Measurements from ENCODE around the gene OTUB1.

Gene OTUB1

GRCh38 chr11:64007160-64007628 lies 21.0 kb downstream of the OTUB1 start:
- Mint-ChIP-seq H3K27ac (no peak overlapping the region), H3K27me3 (peaks cover 17% of the 10 kb centered on the region), H3K9me3 (peaks cover 12% of the 10 kb centered on the region), H3K36me3 (peaks cover 11% of the 10 kb centered on the region), H3K4me1 (peaks cover 11% of the 10 kb centered on the region), H3K4me3 (peak overlapping the region; percentile 88)
- DNase-seq (ENCODE audit: low spot score in 2 of 2) = no peak
- ATAC-seq (ENCODE audit: low read depth) = no peak

- peak overlapping the region; percentile 88 for H3K4me3 Mint-ChIP-seq
- peaks cover 17% of the 10 kb centered on the region for H3K27me3 Mint-ChIP-seq
- peaks cover 11% of the 10 kb centered on the region for H3K4me1 Mint-ChIP-seq
- peaks cover 11% of the 10 kb centered on the region for H3K36me3 Mint-ChIP-seq
- H3K27ac Mint-ChIP-seq = no peak overlapping the region
- DNase-seq (ENCODE audit: low spot score in 2 of 2) = no peak
- peaks cover 12% of the 10 kb centered on the region for H3K9me3 Mint-ChIP-seq
- ATAC-seq (ENCODE audit: low read depth) = peak; percentile 56
Observed at GRCh38 chr11:64007629-64008282, 21.5 kb downstream of the OTUB1 start.

GRCh38 chr11:64008283-64008913 lies 22.2 kb downstream of the OTUB1 start:
- H3K4me1 Mint-ChIP-seq = peaks cover 11% of the 10 kb centered on the region
- ATAC-seq (ENCODE audit: low read depth) (no peak), DNase-seq (ENCODE audit: low spot score in 2 of 2) (no peak)
- H3K4me3 Mint-ChIP-seq = peak overlapping the region; percentile 88
- peaks cover 12% of the 10 kb centered on the region for H3K9me3 Mint-ChIP-seq
- no peak overlapping the region for H3K27ac Mint-ChIP-seq
- H3K36me3 Mint-ChIP-seq = peaks cover 11% of the 10 kb centered on the region
- H3K27me3 Mint-ChIP-seq = peaks cover 17% of the 10 kb centered on the region

GRCh38 chr11:64008914-64009633 lies 22.8 kb downstream of the OTUB1 start:
- Mint-ChIP-seq H3K9me3 (peaks cover 12% of the 10 kb centered on the region), H3K27me3 (peaks cover 17% of the 10 kb centered on the region), H3K36me3 (peaks cover 11% of the 10 kb centered on the region), H3K4me3 (no peak overlapping the region), H3K27ac (no peak overlapping the region), H3K4me1 (peaks cover 11% of the 10 kb centered on the region)
- DNase-seq (ENCODE audit: low spot score in 2 of 2) (no peak), ATAC-seq (ENCODE audit: low read depth) (no peak)

- ATAC-seq (ENCODE audit: low read depth) = no peak
- Mint-ChIP-seq H3K4me3 (no peak overlapping the region), H3K9me3 (peaks cover 12% of the 10 kb centered on the region), H3K36me3 (peaks cover 11% of the 10 kb centered on the region), H3K27me3 (peaks cover 17% of the 10 kb centered on the region), H3K27ac (no peak overlapping the region), H3K4me1 (peaks cover 11% of the 10 kb centered on the region)
- DNase-seq (ENCODE audit: low spot score in 2 of 2) = no peak
Observed at GRCh38 chr11:64009710-64010109, 23.5 kb downstream of the OTUB1 start.

GRCh38 chr11:64010783-64011182 lies 24.5 kb downstream of the OTUB1 start:
- no peak for ATAC-seq (ENCODE audit: low read depth)
- Mint-ChIP-seq H3K4me1 (peaks cover 11% of the 10 kb centered on the region), H3K9me3 (peaks cover 12% of the 10 kb centered on the region), H3K4me3 (no peak overlapping the region), H3K36me3 (peaks cover 11% of the 10 kb centered on the region), H3K27ac (no peak overlapping the region), H3K27me3 (peaks cover 18% of the 10 kb centered on the region)
- DNase-seq (ENCODE audit: low spot score in 2 of 2) = no peak

GRCh38 chr11:64011371-64011770 lies 25.1 kb downstream of the OTUB1 start:
- Mint-ChIP-seq H3K4me1 (peaks cover 11% of the 10 kb centered on the region), H3K9me3 (peaks cover 12% of the 10 kb centered on the region), H3K36me3 (peaks cover 11% of the 10 kb centered on the region), H3K4me3 (no peak overlapping the region), H3K27ac (no peak overlapping the region), H3K27me3 (peaks cover 18% of the 10 kb centered on the region)
- DNase-seq (ENCODE audit: low spot score in 2 of 2) = no peak
- no peak for ATAC-seq (ENCODE audit: low read depth)

GRCh38 chr11:64013141-64013896 lies 27.1 kb downstream of the OTUB1 start:
- Mint-ChIP-seq H3K9me3 (peaks cover 12% of the 10 kb centered on the region), H3K27ac (no peak overlapping the region), H3K4me1 (no peaks in the 10 kb centered on the region), H3K4me3 (no peak overlapping the region), H3K36me3 (peaks cover 9% of the 10 kb centered on the region), H3K27me3 (peaks cover 8% of the 10 kb centered on the region)
- DNase-seq (ENCODE audit: low spot score in 2 of 2) (no peak), ATAC-seq (ENCODE audit: low read depth) (no peak)

- Mint-ChIP-seq H3K27ac (no peak overlapping the region), H3K4me3 (no peak overlapping the region), H3K9me3 (peaks cover 12% of the 10 kb centered on the region), H3K36me3 (peaks cover 9% of the 10 kb centered on the region), H3K4me1 (no peaks in the 10 kb centered on the region), H3K27me3 (peaks cover 8% of the 10 kb centered on the region)
- DNase-seq (ENCODE audit: low spot score in 2 of 2) (no peak), ATAC-seq (ENCODE audit: low read depth) (no peak)
Observed at GRCh38 chr11:64014356-64014755, 28.1 kb downstream of the OTUB1 start.

GRCh38 chr11:64015510-64015909 lies 29.3 kb downstream of the OTUB1 start:
- DNase-seq (ENCODE audit: low spot score in 2 of 2) (no peak), ATAC-seq (ENCODE audit: low read depth) (no peak)
- Mint-ChIP-seq H3K36me3 (peaks cover 4% of the 10 kb centered on the region), H3K9me3 (peaks cover 7% of the 10 kb centered on the region), H3K27ac (no peak overlapping the region), H3K27me3 (peaks cover 3% of the 10 kb centered on the region), H3K4me3 (no peak overlapping the region), H3K4me1 (no peaks in the 10 kb centered on the region)

GRCh38 chr11:64015935-64016845 lies 30.0 kb downstream of the OTUB1 start:
- DNase-seq (ENCODE audit: low spot score in 2 of 2) = no peak
- Mint-ChIP-seq H3K4me1 (no peaks in the 10 kb centered on the region), H3K9me3 (no peaks in the 10 kb centered on the region), H3K36me3 (no peaks in the 10 kb centered on the region), H3K27ac (no peak overlapping the region), H3K27me3 (peaks cover 2% of the 10 kb centered on the region), H3K4me3 (no peak overlapping the region)
- no peak for ATAC-seq (ENCODE audit: low read depth)

- ATAC-seq (ENCODE audit: low read depth) (no peak), DNase-seq (ENCODE audit: low spot score in 2 of 2) (no peak)
- H3K36me3 Mint-ChIP-seq = no peaks in the 10 kb centered on the region
- H3K27me3 Mint-ChIP-seq = peaks cover 2% of the 10 kb centered on the region
- no peaks in the 10 kb centered on the region for H3K4me1 Mint-ChIP-seq
- no peak overlapping the region for H3K27ac Mint-ChIP-seq
- no peak overlapping the region for H3K4me3 Mint-ChIP-seq
- H3K9me3 Mint-ChIP-seq = no peaks in the 10 kb centered on the region
Observed at GRCh38 chr11:64017945-64018224, 31.6 kb downstream of the OTUB1 start.

GRCh38 chr11:64018310-64018709 lies 32.1 kb downstream of the OTUB1 start:
- ATAC-seq (ENCODE audit: low read depth) (no peak), DNase-seq (ENCODE audit: low spot score in 2 of 2) (no peak)
- no peak overlapping the region for H3K4me3 Mint-ChIP-seq
- H3K27me3 Mint-ChIP-seq = peaks cover 2% of the 10 kb centered on the region
- H3K4me1 Mint-ChIP-seq = no peaks in the 10 kb centered on the region
- H3K9me3 Mint-ChIP-seq = no peaks in the 10 kb centered on the region
- H3K27ac Mint-ChIP-seq = no peak overlapping the region
- H3K36me3 Mint-ChIP-seq = no peaks in the 10 kb centered on the region
